Stimulated activated CD4-positive, alpha-beta T cell treated with anti-CD3 and anti-CD28 coated beads, Interleukin-4, amount 100 ng/mL, for 48 hours (primary cell): ENCODE results near the gene ALK.

Experiments
- DNase-seq, 2 donors: peaks; one replicate each; pipeline ENCODE4 v3.0.0-alpha.2; 2020; ENCODE audit warnings: low read depth in 2 of 2

The ALK gene

GRCh38 chr2:29902356-29902755, 19.0 kb downstream of the ALK start:
- DNase-seq, result no peak

GRCh38 chr2:29900971-29901633, 20.3 kb downstream of the ALK start:
- no peak for DNase-seq

- DNase-seq, result no peak
Observed at GRCh38 chr2:29898999-29899398, 22.4 kb downstream of the ALK start.

GRCh38 chr2:29894822-29895614, 26.4 kb downstream of the ALK start:
- no peak for DNase-seq

- DNase-seq, result no peak
Observed at GRCh38 chr2:29892585-29893259, 28.7 kb downstream of the ALK start.

GRCh38 chr2:29881089-29881730, 40.2 kb downstream of the ALK start:
- DNase-seq, result no peak

GRCh38 chr2:29880084-29880483, 41.3 kb downstream of the ALK start:
- no peak for DNase-seq

GRCh38 chr2:29879456-29879855, 41.9 kb downstream of the ALK start:
- no peak for DNase-seq

- no peak for DNase-seq
Observed at GRCh38 chr2:29878898-29879297, 42.5 kb downstream of the ALK start.

GRCh38 chr2:29876374-29876773, 45.0 kb downstream of the ALK start:
- no peak for DNase-seq

- no peak for DNase-seq
Observed at GRCh38 chr2:29874745-29875144, 46.6 kb downstream of the ALK start.

GRCh38 chr2:29872870-29873269, 48.5 kb downstream of the ALK start:
- DNase-seq, result no peak

GRCh38 chr2:29871541-29871940, 49.8 kb downstream of the ALK start:
- DNase-seq, result no peak

GRCh38 chr2:29865512-29865911, 55.9 kb downstream of the ALK start:
- DNase-seq, result no peak

- DNase-seq, result no peak
Observed at GRCh38 chr2:29864988-29865387, 56.4 kb downstream of the ALK start.

GRCh38 chr2:29855924-29856639, 65.3 kb downstream of the ALK start:
- DNase-seq, result no peak

- no peak for DNase-seq
Observed at GRCh38 chr2:29850794-29851193, 70.6 kb downstream of the ALK start.

- DNase-seq, result no peak
Observed at GRCh38 chr2:29848566-29849310, 72.6 kb downstream of the ALK start.

GRCh38 chr2:29847886-29848285, 73.5 kb downstream of the ALK start:
- DNase-seq, result no peak

GRCh38 chr2:29844713-29845326, 76.6 kb downstream of the ALK start:
- DNase-seq, result no peak
